ENCODE results near the gene PHOSPHO1. TPM values are rescaled to one million over a fixed set of nuclear protein-coding genes. Genes with fewer than 3 reads are reported as not detected.

PHOSPHO1 gene
- total and polyA plus RNA-seq, 2 of the 13 experiments (the other 11 are each of a cell fraction or from before 2014, with no cell fraction given) = not detected

- no TSS peak for BruUV-seq (replicated peaks)
- FAIRE-seq (no peak), ATAC-seq (peak; percentile 31), DNase-seq (ENCODE audit: low spot score) (no peak)
- Histone ChIP-seq H2AFZ (ENCODE audit: low read length) (no peak overlapping the region), H3K4me2 (ENCODE audit: low read depth, low read length) (peak overlapping the region; percentile 43), H3K27ac (ENCODE audit: extremely low read length, insufficient read depth, low read length) (no peak overlapping the region), H3K9ac (ENCODE audit: insufficient read depth, low read depth, low read length) (no peak overlapping the region), H3K4me3 (replicated peaks in 1 of 3; ENCODE audit: insufficient read depth in 1 of 3, low read depth in 2 of 3, low read length in 3 of 3) (no peak overlapping the region), H3K36me3 (replicated peaks in 1 of 2; ENCODE audit: control insufficient read depth in 1 of 2, insufficient read depth in 2 of 2, low read length in 2 of 2) (no peaks in the 10 kb centered on the region), H3K9me3 (ENCODE audit: low read length) (no peaks in the 10 kb centered on the region; the same call in 1 of the 2 replicates), H3K27me3 (ENCODE audit: control insufficient read depth in 1 of 2, insufficient read depth in 2 of 2, low read length in 2 of 2) (no peaks in the 10 kb centered on the region), H3K79me2 (ENCODE audit: insufficient read depth, low read length) (no peaks in the 10 kb centered on the region), H3K4me1 (ENCODE audit: insufficient read depth, low read length) (peaks cover 18% of the 10 kb centered on the region), H4K20me1 (ENCODE audit: insufficient read depth, low read length) (no peaks in the 10 kb centered on the region)
- WGBS (ENCODE audit: low lambda C conversion rate) = 14% methylated on average over 13 of the region's 13 CpGs
- CTCF ChIA-PET (ENCODE audit: low intra/inter-chr PET ratio, low total read pairs) = no interaction called here
- intact Hi-C loops (cut with micrococcal nuclease; ENCODE audit: unreplicated experiment) (no loop called here), in situ Hi-C loops (cut with HindIII; ENCODE audit: extremely low pct_ligation_motif_present, low pct_unique_long_range_greater_than_20kb) (no loop called here)
- POLR2A ChIA-PET = no interaction called here
- no peak for TF ChIP-seq TMF1 (CRISPR knock-in tag; IDR thresholded peaks at IDR 0.05; ENCODE audit: low read depth)
- TF ChIP-seq ZBTB37 (CRISPR knock-in tag; IDR thresholded peaks at IDR 0.05) = no peak
- peak; percentile 46; the same call in 1 of the 2 replicates for TF ChIP-seq ZMYM4 (CRISPR knock-in tag; IDR thresholded peaks at IDR 0.05)
- peak; percentile 88 for TF ChIP-seq CEBPB (IDR thresholded peaks at IDR 0.05; ENCODE audit: borderline replicate concordance, low read depth, low read length)
- TF ChIP-seq HMG20A (CRISPR knock-in tag; IDR thresholded peaks at IDR 0.05; ENCODE audit: borderline replicate concordance) = 0 out of 2 replicates have a peak, but pooled peaks have one; percentile 20
- TF ChIP-seq HOXA3 (CRISPR knock-in tag; IDR thresholded peaks at IDR 0.05) = peak; percentile 49
- TF ChIP-seq PATZ1 (CRISPR knock-in tag; IDR thresholded peaks at IDR 0.05) = no peak
- TF ChIP-seq MLLT10 (CRISPR knock-in tag; IDR thresholded peaks at IDR 0.05) = no peak
- TF ChIP-seq NR1H2 (CRISPR knock-in tag; IDR thresholded peaks at IDR 0.05; ENCODE audit: borderline replicate concordance, low read depth) = no peak
- TF ChIP-seq STAT5B (CRISPR knock-in tag; IDR thresholded peaks at IDR 0.05) = no peak
- no peak for TF ChIP-seq ZNF615 (CRISPR knock-in tag; IDR thresholded peaks at IDR 0.05; ENCODE audit: borderline replicate concordance)
- peak; percentile 89 for TF ChIP-seq ONECUT2 (CRISPR knock-in tag; IDR thresholded peaks at IDR 0.05)
- TF ChIP-seq GPN1 (CRISPR knock-in tag; IDR thresholded peaks at IDR 0.05; ENCODE audit: borderline replicate concordance) = no peak
- TF ChIP-seq ZNF460 (CRISPR knock-in tag; IDR thresholded peaks at IDR 0.05; ENCODE audit: borderline replicate concordance) = peak; percentile 85
- peak; percentile 37; the same call in 1 of the 2 replicates for TF ChIP-seq NR2C2 (CRISPR knock-in tag; IDR thresholded peaks at IDR 0.05; ENCODE audit: borderline replicate concordance)
- no peak for TF ChIP-seq THAP11 (CRISPR knock-in tag; IDR thresholded peaks at IDR 0.05)
- TF ChIP-seq ZHX1 (CRISPR knock-in tag; IDR thresholded peaks at IDR 0.05; ENCODE audit: low read depth) = no peak
- no peak for TF ChIP-seq SAFB2 (CRISPR knock-in tag; IDR thresholded peaks at IDR 0.05; ENCODE audit: borderline replicate concordance, low read depth)
- no peak for TF ChIP-seq HOXA7 (CRISPR knock-in tag; IDR thresholded peaks at IDR 0.05)
Measured at GRCh38 chr17:49277638-49278037, 47.1 kb upstream of the PHOSPHO1 start.
